Testis (tissue), 2 donors: ENCODE measurements around the gene SGF29.

Experiments
- CTCF ChIP-seq, 3 experiments: fragments of 450-650 bp in 2 of 3; fragments of 200-600 bp in 1 of 3; sonication (generic) in 1 of 3; IDR thresholded peaks; one replicate each; pipeline ENCODE4 v1.5.1; 2016 to 2019; ENCODE audit warnings: antibody characterized with exemption in 3 of 3, mild to moderate bottlenecking in 2 of 3, moderate library complexity in 1 of 3
- POLR2A ChIP-seq: fragments of 450-650 bp; IDR thresholded peaks from one replicate; pipeline ENCODE4 v1.6.1; 2017; ENCODE audit warnings: antibody characterized with exemption, mild to moderate bottlenecking, moderate library complexity

DNA sequence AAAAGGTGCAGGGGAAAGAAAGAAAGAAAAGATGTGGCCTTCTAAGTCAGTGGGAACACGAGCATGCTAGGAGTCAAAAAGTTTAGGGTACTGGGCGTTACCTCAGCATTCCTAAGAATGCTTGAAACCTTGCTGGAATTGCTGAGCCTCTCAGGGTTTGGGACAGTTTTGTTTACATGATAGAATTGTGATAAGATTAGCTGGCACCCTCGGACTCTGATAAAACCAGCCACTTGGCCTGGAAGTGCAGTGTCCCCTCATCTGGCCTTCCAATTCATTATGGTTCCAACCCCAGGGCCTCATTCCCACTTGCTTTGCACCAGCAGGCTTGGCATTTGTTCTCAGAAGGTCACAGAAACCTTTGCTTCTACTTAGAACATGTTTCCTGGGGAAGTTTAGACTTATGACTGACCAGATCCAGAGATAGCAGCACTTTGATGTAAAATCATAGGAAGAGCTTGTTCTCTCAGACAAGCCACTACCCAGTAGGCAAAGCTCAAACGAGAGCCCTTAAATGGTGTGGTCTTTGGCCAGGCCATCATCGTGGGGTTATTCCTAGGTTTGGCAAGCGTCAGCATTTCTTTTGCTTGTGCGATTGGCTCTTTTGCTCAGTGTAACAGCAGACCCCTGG, 8.0 kb downstream of the SGF29 start:
- no peak for TF ChIP-seq CTCF (IDR thresholded peaks at IDR 0.05)
- no peak for TF ChIP-seq POLR2A
